ENCODE results near the gene CEBPZOS. TPM values are rescaled to one million over a fixed set of nuclear protein-coding genes. Genes with fewer than 3 reads are reported as not detected.

Gene CEBPZOS
- total and polyA plus RNA-seq, 9 of the 15 experiments (the other 6 are each of a cell fraction or from before 2014, with no cell fraction given) = 21.7 to 64.8 (median 46.7) TPM

- WGBS (ENCODE audit: insufficient coverage, low coverage, missing lambda C conversion rate) = 63% methylated on average over 4 of the region's 4 CpGs
- H3K9me1 ChIP-seq (ENCODE audit: control insufficient read depth, insufficient read depth, low read length) = no peaks in the 10 kb centered on the region
- FAIRE-seq (no peak), DNase-seq (ENCODE audit: extremely low read depth in 1 of 4, low spot score in 3 of 4) (no peak), ATAC-seq (no peak)
- intact Hi-C loops (cut with micrococcal nuclease) (no loop called here), in situ Hi-C loops (cut with MboI) (no loop called here)
- H3K9ac ChIP-seq (ENCODE audit: insufficient read depth in 1 of 2, low read depth in 2 of 2, low read length in 2 of 2) = no peak overlapping the region
- POLR2A ChIA-PET = interaction anchor here (1.2 to 1.7 kb wide), 3 partner anchors 11 to 12 kb away, joined by 4 to 6 read pairs (median 6); partner anchors contain the start of genes CEBPZ and NDUFAF7
- no peak overlapping the region for H2AFZ ChIP-seq (ENCODE audit: low read depth, low read length)
- H3K9me3 ChIP-seq (replicated peaks; ENCODE audit: control insufficient read depth, insufficient read depth, low read depth, low read length) = no peaks in the 10 kb centered on the region
- H3K27ac ChIP-seq (ENCODE audit: extremely low read depth, low read depth, low read length) = no peak overlapping the region
- H3K4me3 ChIP-seq = no peak overlapping the region
- H3K36me3 ChIP-seq (ENCODE audit: control insufficient read depth, insufficient read depth, low read length) = peaks cover 82% of the 10 kb centered on the region
- no peaks in the 10 kb centered on the region for H4K20me1 ChIP-seq (replicated peaks; ENCODE audit: control insufficient read depth, insufficient read depth, low read length)
- no peaks in the 10 kb centered on the region for H3K4me1 ChIP-seq (replicated peaks in 1 of 2; ENCODE audit: control insufficient read depth in 2 of 2, insufficient read depth in 2 of 2, low read length in 2 of 2)
- CTCF ChIA-PET (ENCODE audit: low intra/inter-chr PET ratio) = no interaction called here
- BruUV-seq (replicated peaks) = no TSS peak
- H3K27me3 ChIP-seq (ENCODE audit: control insufficient read depth in 2 of 2, insufficient read depth in 2 of 2, low read length in 2 of 2) = no peaks in the 10 kb centered on the region
- no peaks in the 10 kb centered on the region for H3K79me2 ChIP-seq (ENCODE audit: control insufficient read depth, insufficient read depth, low read length)
- TF ChIP-seq YY1 (IDR thresholded peaks at IDR 0.05; ENCODE audit: borderline replicate concordance in 1 of 3, control insufficient read depth in 1 of 3, extremely low read depth in 1 of 3, insufficient read depth in 3 of 3, insufficient read length in 1 of 3, insufficient replicate concordance in 2 of 3, low read depth in 1 of 3, low read length in 2 of 3) (no peak), ZFP30 (CRISPR knock-in tag; IDR thresholded peaks at IDR 0.05; ENCODE audit: borderline replicate concordance) (0 out of 2 replicates have a peak, but pooled peaks have one; percentile 42)
- H3K4me2 ChIP-seq (ENCODE audit: insufficient read depth, low read length) = no peak overlapping the region
Observed at GRCh38 chr2:37243435-37243834, 47.1 kb downstream of the CEBPZOS start.

GRCh38 chr2:37244017-37244416, 47.7 kb downstream of the CEBPZOS start:
- CTCF ChIA-PET (ENCODE audit: low intra/inter-chr PET ratio) = no interaction called here
- H3K4me2 ChIP-seq (ENCODE audit: insufficient read depth, low read length) = no peak overlapping the region
- no peak overlapping the region for H3K4me3 ChIP-seq
- H3K79me2 ChIP-seq (ENCODE audit: control insufficient read depth, insufficient read depth, low read length) = no peaks in the 10 kb centered on the region
- POLR2A ChIA-PET = interaction anchor here (1.2 to 1.6 kb wide), 2 partner anchors 11 to 12 kb away, joined by 4 to 6 read pairs; partner anchors contain the start of genes CEBPZ and NDUFAF7
- H3K9me1 ChIP-seq (ENCODE audit: control insufficient read depth, insufficient read depth, low read length) = no peaks in the 10 kb centered on the region
- no peak for TF ChIP-seq RBM39 (optimal IDR thresholded peaks at IDR 0.05; ENCODE audit: low read depth, low read length)
- TF ChIP-seq, protein P1, sequence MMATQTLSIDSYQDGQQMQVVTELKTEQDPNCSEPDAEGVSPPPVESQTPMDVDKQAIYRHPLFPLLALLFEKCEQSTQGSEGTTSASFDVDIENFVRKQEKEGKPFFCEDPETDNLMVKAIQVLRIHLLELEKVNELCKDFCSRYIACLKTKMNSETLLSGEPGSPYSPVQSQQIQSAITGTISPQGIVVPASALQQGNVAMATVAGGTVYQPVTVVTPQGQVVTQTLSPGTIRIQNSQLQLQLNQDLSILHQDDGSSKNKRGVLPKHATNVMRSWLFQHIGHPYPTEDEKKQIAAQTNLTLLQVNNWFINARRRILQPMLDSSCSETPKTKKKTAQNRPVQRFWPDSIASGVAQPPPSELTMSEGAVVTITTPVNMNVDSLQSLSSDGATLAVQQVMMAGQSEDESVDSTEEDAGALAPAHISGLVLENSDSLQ (IDR thresholded peaks at IDR 0.05) = no peak
- TF ChIP-seq ZNF175 (CRISPR knock-in tag; IDR thresholded peaks at IDR 0.05; ENCODE audit: low read depth) = no peak
- TF ChIP-seq, protein P2, sequence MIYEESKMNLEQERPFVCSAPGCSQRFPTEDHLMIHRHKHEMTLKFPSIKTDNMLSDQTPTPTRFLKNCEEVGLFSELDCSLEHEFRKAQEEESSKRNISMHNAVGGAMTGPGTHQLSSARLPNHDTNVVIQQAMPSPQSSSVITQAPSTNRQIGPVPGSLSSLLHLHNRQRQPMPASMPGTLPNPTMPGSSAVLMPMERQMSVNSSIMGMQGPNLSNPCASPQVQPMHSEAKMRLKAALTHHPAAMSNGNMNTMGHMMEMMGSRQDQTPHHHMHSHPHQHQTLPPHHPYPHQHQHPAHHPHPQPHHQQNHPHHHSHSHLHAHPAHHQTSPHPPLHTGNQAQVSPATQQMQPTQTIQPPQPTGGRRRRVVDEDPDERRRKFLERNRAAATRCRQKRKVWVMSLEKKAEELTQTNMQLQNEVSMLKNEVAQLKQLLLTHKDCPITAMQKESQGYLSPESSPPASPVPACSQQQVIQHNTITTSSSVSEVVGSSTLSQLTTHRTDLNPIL (CRISPR knock-in tag; IDR thresholded peaks at IDR 0.05) = no peak
- DNase-seq (ENCODE audit: extremely low read depth in 1 of 4, low spot score in 3 of 4) = no peak
- no peaks in the 10 kb centered on the region for H3K4me1 ChIP-seq (replicated peaks in 1 of 2; ENCODE audit: control insufficient read depth in 2 of 2, insufficient read depth in 2 of 2, low read length in 2 of 2)
- BruUV-seq (replicated peaks) = no TSS peak
- no peak overlapping the region for H3K9ac ChIP-seq (ENCODE audit: insufficient read depth in 1 of 2, low read depth in 2 of 2, low read length in 2 of 2)
- in situ Hi-C loops (cut with MboI) = no loop called here
- H3K36me3 ChIP-seq (ENCODE audit: control insufficient read depth, insufficient read depth, low read length) = peaks cover 88% of the 10 kb centered on the region
- FAIRE-seq = no peak
- ATAC-seq = no peak
- H2AFZ ChIP-seq (ENCODE audit: low read depth, low read length) = no peak overlapping the region
- H3K27me3 ChIP-seq (ENCODE audit: control insufficient read depth in 2 of 2, insufficient read depth in 2 of 2, low read length in 2 of 2) = no peaks in the 10 kb centered on the region
- WGBS (ENCODE audit: insufficient coverage, low coverage, missing lambda C conversion rate) = 69% methylated on average over 4 of the region's 4 CpGs
- H3K27ac ChIP-seq (ENCODE audit: extremely low read depth, low read depth, low read length) = no peak overlapping the region
- no peaks in the 10 kb centered on the region for H4K20me1 ChIP-seq (replicated peaks; ENCODE audit: control insufficient read depth, insufficient read depth, low read length)
- no peaks in the 10 kb centered on the region for H3K9me3 ChIP-seq (replicated peaks; ENCODE audit: control insufficient read depth, insufficient read depth, low read depth, low read length)
- intact Hi-C loops (cut with micrococcal nuclease) = no loop called here
